Aorta (tissue), 5 donors: ENCODE measurements around the gene KLF18. TPM values are rescaled to one million over a fixed set of nuclear protein-coding genes. Genes with fewer than 3 reads are reported as not detected.

Source experiments
- ATAC-seq: fragments of 200-7000 bp; cut with Tn5 transposase; one replicate; pipeline ENCODE4 v1.9.1; 2022; ENCODE audit warnings: moderate library complexity; ENCODE audit not compliant: low FRiP score
- DNase-seq, 2 donors: peaks; one replicate each; pipeline ENCODE4 v3.0.0-alpha.2; 2020
- H3K27ac ChIP-seq, 2 donors: one replicate each; pipeline ENCODE4 v1.5.1; 2013; ENCODE audit warnings: low read length in 2 of 2, mild to moderate bottlenecking in 2 of 2, moderate library complexity in 2 of 2, control low read depth in 1 of 2, inconsistent platforms in 1 of 2, low read depth in 1 of 2
- H3K27me3 ChIP-seq, 2 donors: one replicate each; pipeline ENCODE4 v1.6.1; 2013; ENCODE audit warnings: control low read depth in 1 of 2, low read length in 1 of 2, mild to moderate bottlenecking in 1 of 2, moderate library complexity in 1 of 2; ENCODE audit not compliant: insufficient read depth in 2 of 2, control insufficient read depth in 1 of 2
- H3K36me3 ChIP-seq, 2 donors: one replicate each; pipeline ENCODE4 v1.6.1; 2013; ENCODE audit warnings: control low read depth in 1 of 2, low read length in 1 of 2, mild to moderate bottlenecking in 1 of 2; ENCODE audit not compliant: insufficient read depth in 2 of 2, control insufficient read depth in 1 of 2
- H3K4me1 ChIP-seq, 2 donors: one replicate each; pipeline ENCODE4 v1.6.1; 2013; ENCODE audit warnings: low read length in 2 of 2, control low read depth in 1 of 2, mild to moderate bottlenecking in 1 of 2, moderate library complexity in 1 of 2; ENCODE audit not compliant: insufficient read depth in 2 of 2, control insufficient read depth in 1 of 2
- H3K4me3 ChIP-seq, 2 donors: one replicate each; pipeline ENCODE4 v1.5.1; 2013; ENCODE audit warnings: low read length in 2 of 2, control low read depth in 1 of 2, mild to moderate bottlenecking in 1 of 2
- H3K9me3 ChIP-seq: one replicate; pipeline ENCODE4 v1.6.1; 2013; ENCODE audit warnings: mild to moderate bottlenecking, low read length; ENCODE audit not compliant: control insufficient read depth
- WGBS, 2 donors: extraction: QIAGEN DNeasy Blood & Tissue Kit; methylation state at CpG; one replicate each; pipeline ENCODE4 v1.1.7; 2013; 5-methylcytosine and 5-hydroxymethylcytosine counted together
- intact Hi-C, 2 donors: fragments of 100-400 bp; cut with DNase I; formaldehyde crosslinking; loops; one replicate each; pipeline versions ENCODE4 v1.14.2 to v1.15.0; 2022
- polyA plus RNA-seq, 2 donors: library from polyadenylated mRNA; stranded (reverse); fragments of 200-250 nt; gene quantifications; one replicate each; pipeline ENCODE4 v1.2.3, GENCODE V29; 2013
- total RNA-seq, 2 donors: library from RNA; stranded (reverse); fragmentation: NEBNext Ultra II Directional; extraction: Animal tissue kit (Norgen Biotek cat#: 25700); gene quantifications; one replicate each; pipeline ENCODE4 v1.2.1, GENCODE V29; 2021
- donor health status: healthy with polysubstance abuse.
- donor health status: Bipolar disorder and iron deficiency.
- donor health status: DM: no; HTN: no; CAD: no.
- donor health status: DM: no; HTN: no; CAD: no.
- donor health status: DM: yes; HTN: yes; CAD: no.

The KLF18 gene
- total and polyA plus RNA-seq, 4 donors = not detected

DNA sequence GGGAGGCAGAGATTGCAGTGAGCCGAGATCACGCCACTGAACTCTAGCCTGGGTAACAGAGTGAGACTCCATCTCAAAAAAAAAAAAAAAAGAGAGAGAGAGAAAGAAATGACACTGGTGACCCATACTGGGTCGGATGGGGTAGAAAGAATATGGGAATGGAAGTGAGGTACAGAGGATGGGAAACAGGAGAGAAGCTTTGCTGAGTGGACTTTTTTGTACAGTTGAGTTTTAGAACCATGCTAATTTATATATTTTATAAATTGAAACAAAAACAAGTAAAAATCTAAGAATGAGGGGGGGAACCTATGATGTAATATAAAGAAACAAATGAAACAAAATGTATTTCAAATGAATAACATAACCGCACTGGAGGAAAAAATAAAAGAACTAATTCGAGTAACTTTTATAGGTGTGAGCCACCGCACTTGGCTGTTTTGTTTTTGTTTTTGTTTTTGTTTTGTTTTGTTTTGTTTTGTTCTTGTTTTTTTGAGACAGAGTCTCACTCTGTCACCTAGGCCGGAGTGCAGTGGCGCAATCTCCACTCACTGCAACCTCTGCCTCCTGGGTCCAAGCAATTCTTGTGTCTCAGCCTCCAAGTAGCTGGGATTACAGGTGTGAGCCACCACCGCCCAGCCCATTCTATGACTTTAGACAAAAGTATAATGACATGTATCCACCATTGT is 41.1 kb downstream of the KLF18 start:
- Histone ChIP-seq H3K4me3 (no peak overlapping the region), H3K36me3 (no peaks in the 10 kb centered on the region), H3K27me3 (no peaks in the 10 kb centered on the region), H3K9me3 (no peaks in the 10 kb centered on the region), H3K27ac (no peak overlapping the region), H3K4me1 (no peaks in the 10 kb centered on the region)
- intact Hi-C loops = no loop called here
- WGBS, 2 donors = 89 to 95% methylated on average over 9 of the region's 9 CpGs
- ATAC-seq = no peak
- DNase-seq = no peak

DNA sequence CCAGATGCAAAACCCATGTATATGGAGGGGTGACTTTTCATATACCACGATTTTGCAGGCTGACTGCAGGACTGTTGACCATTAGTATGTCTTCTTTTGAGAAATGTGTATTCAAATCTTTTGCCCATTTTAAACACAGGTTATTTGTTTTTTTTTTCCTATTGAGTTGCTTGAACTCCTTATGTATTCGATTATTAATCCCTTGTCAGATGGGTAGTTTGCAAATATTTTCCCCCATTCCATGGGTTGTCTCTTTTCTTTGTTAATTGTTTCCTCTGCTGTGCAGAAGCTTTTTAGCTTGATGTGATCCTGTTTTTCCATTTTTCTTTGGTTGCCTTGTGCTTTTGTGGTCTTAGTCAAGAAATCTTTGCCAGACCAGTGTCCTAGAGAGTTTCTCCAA is 47.4 kb downstream of the KLF18 start:
- Histone ChIP-seq H3K4me3 (no peak overlapping the region), H3K9me3 (no peaks in the 10 kb centered on the region), H3K36me3 (no peaks in the 10 kb centered on the region), H3K27ac (no peak overlapping the region), H3K27me3 (no peaks in the 10 kb centered on the region), H3K4me1 (no peaks in the 10 kb centered on the region)
- no peak for DNase-seq
- no peak for ATAC-seq
- 91 to 94% methylated on average over 2 of the region's 2 CpGs for WGBS, 2 donors
- intact Hi-C loops = no loop called here

DNA sequence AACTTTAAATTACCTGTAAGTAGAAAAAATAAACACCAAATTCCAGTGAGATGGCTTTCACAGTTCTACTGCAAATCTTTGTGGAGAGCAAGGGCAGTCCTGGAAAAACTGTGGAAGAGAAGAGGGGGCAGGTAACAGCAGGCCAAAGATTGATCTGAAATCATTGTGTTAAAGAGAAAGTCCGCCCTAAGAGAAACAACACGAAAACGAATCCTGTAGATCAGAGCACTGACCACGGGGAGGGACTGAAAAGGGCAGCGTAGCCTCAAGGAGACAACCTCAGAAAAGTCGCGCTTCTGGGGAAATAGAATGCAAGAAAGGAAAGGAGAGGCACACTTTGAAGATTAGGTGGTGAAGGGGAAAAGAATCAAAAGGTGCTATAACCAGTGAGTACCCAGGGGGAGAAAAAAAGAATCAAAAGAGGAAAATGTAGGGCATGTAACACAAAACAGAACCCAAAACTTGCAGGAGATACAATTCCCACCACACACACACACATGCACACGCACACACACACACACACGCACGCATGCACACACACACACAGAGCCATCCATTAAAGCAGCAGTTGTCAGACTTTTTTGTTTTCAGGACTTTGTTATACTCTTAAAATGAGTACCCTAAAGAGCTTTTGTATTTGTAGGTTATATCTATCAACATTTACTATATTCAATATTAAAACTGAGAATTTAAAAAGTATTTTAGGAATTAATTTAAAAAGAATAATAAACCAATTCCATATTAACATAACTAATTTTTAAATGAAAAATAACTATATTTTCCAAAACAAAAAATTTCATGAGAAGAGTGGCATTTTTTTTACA is 50.8 kb downstream of the KLF18 start:
- Histone ChIP-seq H3K27me3 (no peaks in the 10 kb centered on the region), H3K27ac (no peak overlapping the region), H3K9me3 (no peaks in the 10 kb centered on the region), H3K4me1 (no peaks in the 10 kb centered on the region), H3K4me3 (no peak overlapping the region), H3K36me3 (no peaks in the 10 kb centered on the region)
- intact Hi-C loops = no loop called here
- ATAC-seq = no peak
- DNase-seq = no peak
- 84 to 87% methylated on average over 10 of the region's 10 CpGs for WGBS, 2 donors

DNA sequence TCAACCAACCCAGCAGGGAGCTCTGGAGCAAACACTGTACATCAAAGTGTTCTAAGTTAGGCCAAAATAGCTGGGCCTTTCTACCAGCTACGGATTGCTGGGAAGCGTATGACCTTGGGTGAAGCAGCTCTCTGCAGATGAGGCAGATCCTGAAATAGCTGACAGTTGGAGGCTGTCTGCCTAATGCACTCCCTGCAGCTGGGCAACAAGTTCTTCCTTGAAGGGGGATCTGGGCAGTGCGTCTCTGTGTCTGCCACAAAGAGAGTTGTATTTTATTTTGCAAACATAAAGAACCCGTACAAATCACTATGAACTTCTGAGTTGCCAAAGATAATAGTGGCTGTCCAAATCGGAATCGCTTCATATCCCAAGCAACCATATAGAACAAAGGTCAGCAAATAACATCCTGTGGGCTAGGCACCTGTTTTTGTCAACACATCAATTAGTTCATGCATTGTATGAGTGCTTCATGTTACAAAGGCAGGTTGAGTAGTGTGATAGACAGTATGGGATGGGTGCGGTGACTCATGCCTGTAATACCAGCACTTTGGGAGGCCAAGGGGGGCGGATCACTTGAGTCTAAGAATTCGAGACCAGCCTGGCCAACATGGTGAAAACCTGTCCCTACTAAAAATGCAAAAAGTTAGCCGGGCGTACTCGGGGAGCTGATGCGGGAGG is 51.9 kb downstream of the KLF18 start:
- DNase-seq = no peak
- H3K36me3 ChIP-seq = no peaks in the 10 kb centered on the region
- no peaks in the 10 kb centered on the region for H3K9me3 ChIP-seq
- no peak for ATAC-seq
- H3K4me3 ChIP-seq = no peak overlapping the region
- 65 to 70% methylated on average over 13 of the region's 13 CpGs for WGBS, 2 donors
- H3K4me1 ChIP-seq = no peaks in the 10 kb centered on the region
- intact Hi-C loops = no loop called here
- H3K27me3 ChIP-seq = no peaks in the 10 kb centered on the region
- no peak overlapping the region for H3K27ac ChIP-seq

Other genes with a start within 250 kb of the KLF18 start
- gene ARTN, start 207.8 kb downstream of the KLF18 start, total RNA-seq = 1 to 10 TPM; 1.8 to 4.9 TPM
- gene ARTN, start 207.8 kb downstream of the KLF18 start, polyA plus RNA-seq = 1 to 10 TPM in 1 of 2 donors, not detected in 1; 2.1 TPM
- 10 to 100 TPM; 19.4 to 22.5 TPM for gene IPO13, start 194.7 kb downstream of the KLF18 start, total RNA-seq
- 10 to 100 TPM in 1 of 2 donors, 1 to 10 TPM in 1; 9.8 to 29.2 TPM for gene IPO13, start 194.7 kb downstream of the KLF18 start, polyA plus RNA-seq
- gene DPH2, start 171.6 kb downstream of the KLF18 start, total RNA-seq = 10 to 100 TPM; 11.8 to 14.7 TPM
- 10 to 100 TPM in 1 of 2 donors, 1 to 10 TPM in 1; 6.0 to 15.8 TPM for gene DPH2, start 171.6 kb downstream of the KLF18 start, polyA plus RNA-seq
- gene ATP6V0B, start 166.7 kb downstream of the KLF18 start, total RNA-seq = 10 to 100 TPM; 77.9 to 79.8 TPM
- 100 to 1,000 TPM; 109 to 119 TPM for gene ATP6V0B, start 166.7 kb downstream of the KLF18 start, polyA plus RNA-seq
- gene B4GALT2, start 162.4 kb downstream of the KLF18 start, total RNA-seq = 10 to 100 TPM; 31.8 to 32.2 TPM
- 10 to 100 TPM; 34.8 to 40.2 TPM for gene B4GALT2, start 162.4 kb downstream of the KLF18 start, polyA plus RNA-seq
- gene CCDC24, start 150.0 kb downstream of the KLF18 start, total RNA-seq = 1 to 10 TPM; 2.6 to 6.0 TPM
- 10 to 100 TPM in 1 of 2 donors, 1 to 10 TPM in 1; 5.8 to 29.7 TPM for gene CCDC24, start 150.0 kb downstream of the KLF18 start, polyA plus RNA-seq
- 10 to 100 TPM in 1 of 2 donors, 1 to 10 TPM in 1; 5.5 to 18.9 TPM for gene SLC6A9, start 110.2 kb downstream of the KLF18 start, total RNA-seq
- gene SLC6A9, start 110.2 kb downstream of the KLF18 start, polyA plus RNA-seq = 1 to 10 TPM; 1.3 to 7.5 TPM
- gene KLF17, start 22.8 kb downstream of the KLF18 start, total RNA-seq = under 1 TPM; 0.16 to 0.33 TPM
- gene KLF17, start 22.8 kb downstream of the KLF18 start, polyA plus RNA-seq = under 1 TPM; 0.13 to 0.15 TPM
- 10 to 100 TPM; 30.1 to 36.4 TPM for gene DMAP1, start 71.8 kb upstream of the KLF18 start, total RNA-seq
- gene DMAP1, start 71.8 kb upstream of the KLF18 start, polyA plus RNA-seq = 100 to 1,000 TPM in 1 of 2 donors, 10 to 100 TPM in 1; 21.8 to 134 TPM
- 10 to 100 TPM; 44.2 to 45.5 TPM for gene ERI3, start 213.6 kb upstream of the KLF18 start, total RNA-seq
- 10 to 100 TPM; 31.4 to 55.2 TPM for gene ERI3, start 213.6 kb upstream of the KLF18 start, polyA plus RNA-seq